ENCODE measurements around the gene GPC6. TPM values are rescaled to one million over a fixed set of nuclear protein-coding genes. Genes with fewer than 3 reads are reported as not detected.
"Not testable (repeated sequence)": the region's sequence is repeated elsewhere in the genome, so short reads cannot be mapped to it uniquely, and the experiment has no call there.

Gene GPC6
- total RNA-seq, 1 donor from 2014 or later: not detected

DNA sequence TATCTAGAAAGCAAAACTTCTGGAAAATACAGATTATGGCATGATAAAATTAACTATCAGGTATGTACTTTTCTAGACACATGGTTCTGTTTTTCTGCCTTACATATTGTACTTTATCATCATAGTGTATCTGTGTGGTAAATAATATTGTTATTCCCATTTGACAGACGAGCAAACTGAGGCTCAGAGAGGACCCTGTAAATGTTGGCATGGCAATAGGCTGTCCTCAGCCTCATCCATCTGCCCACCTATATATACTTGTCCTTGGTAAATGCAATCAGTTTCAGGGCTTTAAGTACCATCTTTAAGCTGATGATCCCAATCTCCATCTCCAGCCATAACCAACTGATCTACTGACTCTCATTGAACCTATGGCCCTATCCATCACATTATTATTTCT, 1074.9 kb downstream of the GPC6 start:
- Mint-ChIP-seq H3K4me1 (peaks cover 5% of the 10 kb centered on the region), H3K27me3 (peaks cover 9% of the 10 kb centered on the region), H3K36me3 (ENCODE audit: low read depth) (no peaks in the 10 kb centered on the region), H3K9me3 (peaks cover 4% of the 10 kb centered on the region), H3K4me3 (no peak overlapping the region), H3K27ac (no peak overlapping the region)
- DNase-seq: no peak
- intact Hi-C loops (cut with micrococcal nuclease): no loop called here

DNA sequence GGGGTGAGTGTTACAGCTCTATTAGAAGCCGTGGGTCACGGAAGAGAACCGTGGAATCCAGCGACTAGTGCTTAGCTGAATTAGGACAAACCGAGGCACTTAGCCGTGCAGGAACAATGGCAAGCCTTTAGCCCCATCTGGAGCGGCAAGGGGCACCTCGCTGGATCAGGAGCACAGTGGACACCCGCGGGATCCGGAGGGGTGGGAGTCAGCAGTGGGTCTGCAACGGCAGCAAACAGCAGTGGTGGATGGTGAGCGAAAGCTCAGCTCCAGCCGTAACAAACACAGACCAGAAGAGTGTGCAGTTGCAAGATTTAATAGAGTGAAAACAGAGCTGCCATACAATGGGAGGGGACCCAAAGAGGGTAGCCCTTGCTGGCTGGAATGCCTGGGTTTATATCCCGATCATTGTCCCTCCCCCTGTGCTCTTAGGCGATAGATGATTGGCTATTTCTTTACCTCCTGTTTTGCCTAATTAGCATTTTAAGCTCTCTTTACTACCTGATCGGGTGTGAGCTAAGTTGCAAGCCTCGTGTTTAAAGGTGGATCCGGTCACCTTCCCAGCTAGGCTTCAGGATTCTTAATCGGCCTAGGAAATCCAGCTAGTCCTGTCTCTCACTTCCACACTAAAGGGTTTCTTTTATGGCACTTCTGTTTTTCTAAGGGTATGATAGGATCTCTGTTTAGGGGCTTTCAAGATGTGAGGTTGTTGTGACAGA, 1076.4 kb downstream of the GPC6 start:
- H3K9me3 Mint-ChIP-seq; H3K4me3 Mint-ChIP-seq; H3K27me3 Mint-ChIP-seq; H3K36me3 Mint-ChIP-seq (ENCODE audit: low read depth); H3K27ac Mint-ChIP-seq; intact Hi-C loops (cut with micrococcal nuclease); H3K4me1 Mint-ChIP-seq; DNase-seq: not testable (repeated sequence)

- H3K27ac Mint-ChIP-seq: no peak overlapping the region
- H3K27me3 Mint-ChIP-seq: peaks cover 11% of the 10 kb centered on the region
- intact Hi-C loops (cut with micrococcal nuclease): no loop called here
- no peak overlapping the region for H3K4me3 Mint-ChIP-seq
- peaks cover 5% of the 10 kb centered on the region for H3K4me1 Mint-ChIP-seq
- no peak for DNase-seq
- no peaks in the 10 kb centered on the region for H3K36me3 Mint-ChIP-seq (ENCODE audit: low read depth)
- peaks cover 4% of the 10 kb centered on the region for H3K9me3 Mint-ChIP-seq
Observed at GRCh38 chr13:94303644-94304174, 1077.1 kb downstream of the GPC6 start.

DNA sequence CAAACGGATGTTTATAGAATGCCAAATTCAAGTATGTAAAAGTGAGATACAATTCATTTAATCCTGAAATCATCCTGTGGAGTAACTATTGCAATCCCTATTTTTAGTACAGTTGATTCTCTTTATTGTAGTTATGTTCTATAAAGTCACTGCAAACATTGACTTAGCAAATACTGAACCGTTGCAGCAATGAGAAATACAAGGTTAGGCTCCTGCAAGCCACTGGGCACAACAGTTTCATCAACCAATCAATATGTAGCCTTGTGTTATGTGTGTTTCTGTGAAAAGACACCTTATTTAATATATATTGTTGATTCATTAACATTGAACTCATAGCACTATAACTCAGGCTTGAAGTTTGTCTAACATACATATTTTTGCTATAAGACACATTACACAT, 1078.4 kb downstream of the GPC6 start:
- H3K4me1 Mint-ChIP-seq: peaks cover 5% of the 10 kb centered on the region
- intact Hi-C loops (cut with micrococcal nuclease): no loop called here
- peaks cover 4% of the 10 kb centered on the region for H3K9me3 Mint-ChIP-seq
- no peak for DNase-seq
- no peaks in the 10 kb centered on the region for H3K36me3 Mint-ChIP-seq (ENCODE audit: low read depth)
- H3K27ac Mint-ChIP-seq: no peak overlapping the region
- H3K4me3 Mint-ChIP-seq: no peak overlapping the region
- peaks cover 12% of the 10 kb centered on the region for H3K27me3 Mint-ChIP-seq

DNA sequence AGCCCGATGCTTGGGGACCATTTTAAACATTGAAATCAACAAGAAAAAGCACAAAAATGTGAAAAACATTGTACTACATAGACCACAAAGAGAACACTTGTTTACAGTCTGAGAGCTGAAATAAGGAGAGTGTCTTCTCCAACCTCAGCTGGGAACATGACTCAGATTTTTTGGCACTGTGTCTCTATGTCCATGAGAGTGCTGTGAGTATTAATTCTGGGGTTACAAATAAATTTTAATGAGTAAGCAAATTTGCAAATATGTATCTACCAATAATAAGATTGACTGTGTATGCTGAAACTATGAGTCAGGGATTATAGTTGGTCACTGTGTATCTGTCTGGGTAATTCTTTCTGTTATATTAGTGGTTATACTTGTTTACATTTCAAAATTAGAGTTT, 1078.9 kb downstream of the GPC6 start:
- H3K4me3 Mint-ChIP-seq: no peak overlapping the region
- H3K27me3 Mint-ChIP-seq: peaks cover 9% of the 10 kb centered on the region
- peaks cover 5% of the 10 kb centered on the region for H3K4me1 Mint-ChIP-seq
- DNase-seq: no peak
- H3K36me3 Mint-ChIP-seq (ENCODE audit: low read depth): no peaks in the 10 kb centered on the region
- H3K9me3 Mint-ChIP-seq: peaks cover 4% of the 10 kb centered on the region
- H3K27ac Mint-ChIP-seq: no peak overlapping the region
- intact Hi-C loops (cut with micrococcal nuclease): no loop called here

DNA sequence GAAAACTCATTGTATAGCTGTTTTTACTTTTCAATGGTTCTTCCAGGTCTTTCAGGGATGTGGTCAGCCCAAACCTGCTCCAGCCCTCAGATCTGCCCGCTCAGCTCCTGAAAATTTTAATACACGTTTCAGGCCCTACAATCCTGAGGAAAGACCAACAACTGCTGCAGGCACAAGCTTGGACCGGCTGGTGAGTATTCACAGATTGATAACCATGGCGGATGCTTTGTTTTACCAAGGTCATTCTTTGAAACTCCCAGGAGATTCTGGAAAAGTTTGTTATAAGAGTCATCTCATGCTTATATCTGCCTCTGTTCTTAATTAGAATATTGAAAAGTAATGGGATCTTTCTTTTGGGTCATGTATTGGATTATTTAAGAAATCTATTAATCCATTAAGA, 1079.3 kb downstream of the GPC6 start:
- no peak overlapping the region for H3K4me3 Mint-ChIP-seq
- H3K9me3 Mint-ChIP-seq: peaks cover 4% of the 10 kb centered on the region
- H3K27ac Mint-ChIP-seq: no peak overlapping the region
- intact Hi-C loops (cut with micrococcal nuclease): no loop called here
- H3K27me3 Mint-ChIP-seq: peaks cover 8% of the 10 kb centered on the region
- no peak for DNase-seq
- no peaks in the 10 kb centered on the region for H3K36me3 Mint-ChIP-seq (ENCODE audit: low read depth)
- H3K4me1 Mint-ChIP-seq: peaks cover 5% of the 10 kb centered on the region

DNA sequence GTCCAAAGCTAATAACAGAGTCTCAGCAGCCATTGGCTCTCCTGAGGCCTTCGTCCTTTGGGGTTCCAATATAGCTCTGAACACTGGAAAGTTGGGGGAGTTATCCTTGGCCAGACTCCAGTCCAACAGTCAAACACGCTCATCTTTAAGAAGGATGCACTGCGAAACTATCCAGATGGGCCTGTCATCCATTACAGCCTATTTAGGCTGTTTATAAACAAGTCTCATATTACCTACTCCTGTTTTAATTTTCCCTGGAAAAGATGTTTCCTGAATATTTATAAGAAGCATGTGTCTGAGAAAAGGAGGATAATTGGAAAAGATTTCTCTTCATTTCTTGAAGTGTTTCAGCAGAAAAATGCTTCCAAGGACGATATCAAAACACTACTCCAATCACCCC, 1082.2 kb downstream of the GPC6 start:
- Mint-ChIP-seq H3K27me3 (peaks cover 2% of the 10 kb centered on the region), H3K4me1 (peaks cover 9% of the 10 kb centered on the region), H3K36me3 (ENCODE audit: low read depth) (no peaks in the 10 kb centered on the region), H3K4me3 (no peak overlapping the region), H3K9me3 (no peaks in the 10 kb centered on the region), H3K27ac (no peak overlapping the region)
- intact Hi-C loops (cut with micrococcal nuclease): no loop called here
- no peak for DNase-seq

- H3K4me1 Mint-ChIP-seq: peaks cover 5% of the 10 kb centered on the region
- no peaks in the 10 kb centered on the region for H3K9me3 Mint-ChIP-seq
- no peak overlapping the region for H3K4me3 Mint-ChIP-seq
- no peak overlapping the region for H3K27ac Mint-ChIP-seq
- no peak for DNase-seq
- H3K36me3 Mint-ChIP-seq (ENCODE audit: low read depth): no peaks in the 10 kb centered on the region
- intact Hi-C loops (cut with micrococcal nuclease): no loop called here
- H3K27me3 Mint-ChIP-seq: peaks cover 2% of the 10 kb centered on the region
Observed at GRCh38 chr13:94309576-94309975, 1083.0 kb downstream of the GPC6 start.

- Mint-ChIP-seq H3K4me1 (peaks cover 5% of the 10 kb centered on the region), H3K36me3 (ENCODE audit: low read depth) (no peaks in the 10 kb centered on the region), H3K4me3 (no peak overlapping the region), H3K9me3 (no peaks in the 10 kb centered on the region), H3K27me3 (peaks cover 2% of the 10 kb centered on the region), H3K27ac (no peak overlapping the region)
- intact Hi-C loops (cut with micrococcal nuclease): no loop called here
- DNase-seq: no peak
Observed at GRCh38 chr13:94309997-94310855, 1083.6 kb downstream of the GPC6 start.

DNA sequence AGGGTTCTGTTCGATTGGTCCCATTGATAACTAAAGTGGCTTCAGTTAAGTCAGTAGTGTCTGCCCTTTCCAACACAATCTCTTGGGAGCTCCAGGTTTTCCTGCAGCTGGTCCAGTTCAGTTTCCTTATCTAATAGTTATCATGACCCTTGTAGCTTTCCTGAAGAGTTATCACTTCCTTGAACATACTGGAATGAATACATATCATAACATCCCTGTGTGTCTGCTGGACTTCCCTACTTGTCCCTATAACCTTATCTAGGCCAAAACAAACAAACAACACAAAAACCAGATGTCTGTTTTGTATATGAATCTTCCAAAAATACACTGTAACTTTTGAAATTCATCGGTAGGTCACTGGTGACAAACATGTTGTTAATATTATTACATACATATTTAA, 1085.3 kb downstream of the GPC6 start:
- intact Hi-C loops (cut with micrococcal nuclease): no loop called here
- no peak for DNase-seq

GRCh38 chr13:94312511-94313216, 1086.1 kb downstream of the GPC6 start:
- intact Hi-C loops (cut with micrococcal nuclease): no loop called here
- H3K27ac Mint-ChIP-seq: no peak overlapping the region

More for the DNA sequence above, 1085.3 kb downstream of the GPC6 start:
- H3K4me1 Mint-ChIP-seq: peaks cover 15% of the 10 kb centered on the region
- no peaks in the 10 kb centered on the region for H3K36me3 Mint-ChIP-seq (ENCODE audit: low read depth)
- no peak overlapping the region for H3K4me3 Mint-ChIP-seq
- no peak overlapping the region for H3K27ac Mint-ChIP-seq
- H3K27me3 Mint-ChIP-seq: peaks cover 2% of the 10 kb centered on the region
- no peaks in the 10 kb centered on the region for H3K9me3 Mint-ChIP-seq

DNA sequence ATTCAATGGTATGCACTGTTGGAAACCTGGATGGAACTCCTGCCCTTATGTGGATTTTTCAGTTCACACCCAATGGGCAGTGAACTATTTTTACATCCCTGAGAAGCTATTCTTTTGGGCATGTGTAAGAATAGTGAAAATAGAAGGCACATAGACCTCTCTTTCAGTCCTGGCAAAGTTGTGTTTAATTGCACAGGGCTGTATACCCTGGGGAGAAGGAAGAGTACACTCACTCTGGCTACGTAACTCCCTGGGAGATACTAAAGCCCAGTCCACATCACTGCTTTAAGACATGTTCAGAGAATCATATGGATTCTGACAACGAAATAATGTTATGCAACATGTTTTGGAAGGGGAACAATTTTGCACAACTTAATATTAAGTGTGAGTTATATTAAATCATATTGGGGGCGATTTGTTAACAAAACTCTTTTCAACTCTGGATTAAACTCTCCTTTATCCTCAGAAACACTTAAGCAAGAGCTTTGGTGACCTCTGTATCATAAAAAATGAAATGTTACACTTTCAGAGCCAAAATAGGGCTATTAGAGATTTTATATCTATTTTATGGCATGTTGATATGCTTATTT, 1086.8 kb downstream of the GPC6 start:
- peaks cover 2% of the 10 kb centered on the region for H3K27me3 Mint-ChIP-seq
- no peaks in the 10 kb centered on the region for H3K36me3 Mint-ChIP-seq (ENCODE audit: low read depth)
- intact Hi-C loops (cut with micrococcal nuclease): no loop called here
- DNase-seq: no peak
- no peak overlapping the region for H3K27ac Mint-ChIP-seq
- H3K4me1 Mint-ChIP-seq: peaks cover 27% of the 10 kb centered on the region
- no peak overlapping the region for H3K4me3 Mint-ChIP-seq
- no peaks in the 10 kb centered on the region for H3K9me3 Mint-ChIP-seq

More at GRCh38 chr13:94312511-94313216, 1086.1 kb downstream of the GPC6 start:
- Mint-ChIP-seq H3K4me3 (no peak overlapping the region), H3K36me3 (ENCODE audit: low read depth) (no peaks in the 10 kb centered on the region), H3K9me3 (no peaks in the 10 kb centered on the region), H3K27me3 (peaks cover 2% of the 10 kb centered on the region), H3K4me1 (peaks cover 21% of the 10 kb centered on the region)
- no peak for DNase-seq

DNA sequence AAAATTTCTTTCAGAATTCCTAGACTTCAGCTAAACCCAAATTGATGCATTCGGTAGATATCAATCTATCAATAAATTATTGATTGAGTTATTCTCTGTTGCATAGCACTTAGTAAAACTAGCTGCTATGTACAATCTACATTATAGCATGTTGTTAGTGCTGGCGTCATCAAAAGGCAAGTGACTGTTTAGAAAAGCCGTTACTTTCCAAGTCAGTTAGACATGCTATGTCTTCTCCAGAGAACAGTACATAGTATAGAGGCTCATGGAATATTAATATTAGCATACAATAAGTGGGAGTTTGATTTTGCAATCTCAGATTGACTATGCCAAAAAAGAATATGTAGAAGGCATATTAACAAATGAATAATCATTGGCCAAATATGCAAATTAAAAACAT, 1087.3 kb downstream of the GPC6 start:
- Mint-ChIP-seq H3K27me3 (no peaks in the 10 kb centered on the region), H3K9me3 (no peaks in the 10 kb centered on the region), H3K4me1 (peaks cover 29% of the 10 kb centered on the region), H3K4me3 (no peak overlapping the region), H3K27ac (no peak overlapping the region), H3K36me3 (ENCODE audit: low read depth) (no peaks in the 10 kb centered on the region)
- DNase-seq: no peak
- intact Hi-C loops (cut with micrococcal nuclease): no loop called here

Measured in activated CD4-positive, alpha-beta T cell treated with anti-CD3 and anti-CD28 coated beads, Interleukin-2, amount 10 ng/mL, durations not matched to agents 24 days and 14 days (primary cell).